Activated T-helper 2 cell treated with anti-CD3 and anti-CD28 coated beads, Interferon-gamma antibody, Interleukin-2, Interleukin-4, amounts not matched to agents 10 μg/mL and 5 μg/mL and 100 μg/mL, durations not matched to agents 14 hours and 24 hours and 36 hours (primary cell): ENCODE measurements around the gene TTC33. TPM values are rescaled to one million over a fixed set of nuclear protein-coding genes. Genes with fewer than 3 reads are reported as not detected.

Source experiments
- DNase-seq: peaks from one replicate; pipeline ENCODE4 v3.0.0; 2021; ENCODE audit warnings: low spot score
- H3K27ac Mint-ChIP-seq: one replicate; pipeline ENCODE4 v1.8.0; 2021; ENCODE audit warnings: mixed read lengths
- H3K27me3 Mint-ChIP-seq: one replicate; pipeline ENCODE4 v1.8.0; 2021; ENCODE audit warnings: low read depth, mixed read lengths
- H3K36me3 Mint-ChIP-seq: one replicate; pipeline ENCODE4 v1.8.0; 2021; ENCODE audit warnings: low read depth, mixed read lengths
- H3K4me1 Mint-ChIP-seq: one replicate; pipeline ENCODE4 v1.8.0; 2021; ENCODE audit warnings: low read depth, mixed read lengths
- H3K4me3 Mint-ChIP-seq: one replicate; pipeline ENCODE4 v1.8.0; 2021; ENCODE audit warnings: low read depth, mild to moderate bottlenecking, moderate library complexity, mixed read lengths
- H3K9me3 Mint-ChIP-seq: one replicate; pipeline ENCODE4 v1.8.0; 2021; ENCODE audit warnings: mixed read lengths
- intact Hi-C: fragments of 100-400 bp; cut with micrococcal nuclease; formaldehyde crosslinking; loops from one replicate; pipeline ENCODE4 v1.15.1; 2023
- total RNA-seq: library from RNA; stranded (reverse); gene quantifications from 2 replicates; pipeline ENCODE4 v1.2.3, GENCODE V29; 2022

The TTC33 gene
- total RNA-seq, 1 donor from 2014 or later, result 29.3 TPM

GRCh38 chr5:40477856-40478546, 277.8 kb downstream of the TTC33 start:
- H3K4me1 Mint-ChIP-seq, result peaks cover 39% of the 10 kb centered on the region
- intact Hi-C loops, result no loop called here
- no peak for DNase-seq
- H3K4me3 Mint-ChIP-seq, result no peak overlapping the region
- H3K27ac Mint-ChIP-seq, result no peak overlapping the region
- no peaks in the 10 kb centered on the region for H3K27me3 Mint-ChIP-seq
- peaks cover 12% of the 10 kb centered on the region for H3K9me3 Mint-ChIP-seq
- H3K36me3 Mint-ChIP-seq, result peaks cover 6% of the 10 kb centered on the region

GRCh38 chr5:40475561-40475960, 280.2 kb downstream of the TTC33 start:
- Mint-ChIP-seq H3K4me1 (peaks cover 27% of the 10 kb centered on the region), H3K9me3 (peaks cover 30% of the 10 kb centered on the region), H3K27me3 (no peaks in the 10 kb centered on the region), H3K27ac (no peak overlapping the region), H3K4me3 (no peak overlapping the region), H3K36me3 (peaks cover 22% of the 10 kb centered on the region)
- intact Hi-C loops, result no loop called here
- no peak for DNase-seq

- Mint-ChIP-seq H3K4me1 (peaks cover 14% of the 10 kb centered on the region), H3K4me3 (no peak overlapping the region), H3K27me3 (no peaks in the 10 kb centered on the region), H3K9me3 (peaks cover 37% of the 10 kb centered on the region), H3K36me3 (peaks cover 27% of the 10 kb centered on the region), H3K27ac (no peak overlapping the region)
- intact Hi-C loops, result no loop called here
- DNase-seq, result no peak
Observed at GRCh38 chr5:40474250-40474649, 281.5 kb downstream of the TTC33 start.

- no peak for DNase-seq
- Mint-ChIP-seq H3K36me3 (peaks cover 19% of the 10 kb centered on the region), H3K27me3 (no peaks in the 10 kb centered on the region), H3K4me3 (no peak overlapping the region), H3K4me1 (peaks cover 9% of the 10 kb centered on the region), H3K9me3 (peaks cover 21% of the 10 kb centered on the region), H3K27ac (no peak overlapping the region)
- intact Hi-C loops, result no loop called here
Observed at GRCh38 chr5:40465416-40465815, 290.3 kb downstream of the TTC33 start.

- Mint-ChIP-seq H3K36me3 (peaks cover 17% of the 10 kb centered on the region), H3K27ac (no peak overlapping the region), H3K9me3 (peaks cover 22% of the 10 kb centered on the region), H3K27me3 (no peaks in the 10 kb centered on the region), H3K4me1 (peaks cover 9% of the 10 kb centered on the region), H3K4me3 (no peak overlapping the region)
- intact Hi-C loops, result no loop called here
- DNase-seq, result no peak
Observed at GRCh38 chr5:40464511-40464910, 291.2 kb downstream of the TTC33 start.

Other genes starting within 250 kb of the TTC33 start
- 30.4 and 33.7 TPM in 2 replicates for gene PTGER4, start 76.0 kb downstream of the TTC33 start, total RNA-seq
- gene PRKAA1, start 42.4 kb upstream of the TTC33 start, total RNA-seq, result 61.2 and 61.7 TPM in 2 replicates
- 1,583 and 1,632 TPM in 2 replicates for gene RPL37, start 79.3 kb upstream of the TTC33 start, total RNA-seq
- 1.5 and 1.6 TPM in 2 replicates for gene CARD6, start 85.4 kb upstream of the TTC33 start, total RNA-seq
- gene C7, start 153.5 kb upstream of the TTC33 start, total RNA-seq, result not detected in 2 replicates